Neural cell (in vitro differentiated cells): ENCODE results near the gene IFT122. TPM values are rescaled to one million over a fixed set of nuclear protein-coding genes. Genes with fewer than 3 reads are reported as not detected.

Source experiments
- H2AFZ ChIP-seq: fragments of 200-600, 300-800 bp; sonication (generic), shearing (Covaris generic); 2 replicates; pipeline ENCODE4 v1.6.0; 2014; ENCODE audit warnings: low read depth, mild to moderate bottlenecking, antibody characterized with exemption, low read length, moderate library complexity
- H3F3A ChIP-seq: fragments of 200-600 bp; shearing (Covaris generic); 2 replicates; pipeline ENCODE4 v1.6.1; 2016; ENCODE audit warnings: mild to moderate bottlenecking, moderate library complexity, mixed read lengths, antibody characterized with exemption, low read length; ENCODE audit not compliant: insufficient read depth, poor library complexity, severe bottlenecking
- H3K27ac ChIP-seq: fragments of 200-600, 300-800 bp; sonication (generic), shearing (Covaris generic); 2 replicates; pipeline ENCODE4 v1.5.1; 2014; ENCODE audit warnings: mild to moderate bottlenecking, low read length, moderate library complexity
- H3K27me3 ChIP-seq: fragments of 300-800, 200-600 bp; sonication (generic), shearing (Covaris generic); 2 replicates; pipeline ENCODE4 v1.6.0; 2014; ENCODE audit warnings: mild to moderate bottlenecking, low read depth, low read length, moderate library complexity; ENCODE audit not compliant: insufficient read depth
- H3K36me3 ChIP-seq: fragments of 300-800, 200-600 bp; sonication (generic), shearing (Covaris generic); 2 replicates; pipeline ENCODE4 v1.5.1; 2014; ENCODE audit warnings: mild to moderate bottlenecking, antibody characterized with exemption, low read length, moderate library complexity; ENCODE audit not compliant: insufficient read depth
- H3K4me2 ChIP-seq: fragments of 300-800, 200-600 bp; sonication (generic), shearing (Covaris generic); 2 replicates; pipeline ENCODE4 v1.6.0; 2014; ENCODE audit warnings: mild to moderate bottlenecking, low read length
- H3K4me3 ChIP-seq: fragments of 300-800, 200-600 bp; sonication (generic), shearing (Covaris generic); 2 replicates; pipeline ENCODE4 v1.5.1; 2014; ENCODE audit warnings: mild to moderate bottlenecking, low read length, moderate library complexity
- H3K79me2 ChIP-seq: fragments of 200-600 bp; shearing (Covaris generic); replicated peaks from 2 replicates; pipeline ENCODE4 v1.6.0; 2014; ENCODE audit warnings: mild to moderate bottlenecking, low read length, moderate library complexity; ENCODE audit not compliant: insufficient read depth
- H3K9ac ChIP-seq: fragments of 300-800, 200-600 bp; sonication (generic), shearing (Covaris generic); 2 replicates; pipeline ENCODE4 v1.6.1; 2016; ENCODE audit warnings: mild to moderate bottlenecking, low read length, mixed read lengths
- H3K9me2 ChIP-seq: fragments of 200-600 bp; shearing (Covaris generic); 2 replicates; pipeline ENCODE4 v1.6.1; 2016; ENCODE audit warnings: mild to moderate bottlenecking, low read length, mixed read lengths; ENCODE audit not compliant: insufficient read depth
- H3K9me3 ChIP-seq: fragments of 200-600, 300-800 bp; sonication (generic), shearing (Covaris generic); 2 replicates; pipeline ENCODE4 v1.6.1; 2016; ENCODE audit warnings: mild to moderate bottlenecking, mixed run types, low read length, moderate library complexity, mixed read lengths
- H4K20me1 ChIP-seq: fragments of 200-600 bp; shearing (Covaris generic); 2 replicates; pipeline ENCODE4 v1.6.1; 2016; ENCODE audit warnings: mild to moderate bottlenecking, mixed run types; ENCODE audit not compliant: insufficient read depth
- EP300 ChIP-seq: fragments of 450-650 bp; conservative IDR thresholded peaks from 2 replicates; pipeline ENCODE4 v1.6.1; 2014; ENCODE audit warnings: antibody characterized with exemption, mild to moderate bottlenecking, moderate library complexity; ENCODE audit not compliant: poor library complexity, severe bottlenecking
- EZH2 ChIP-seq: fragments of 200-600, 300-800 bp; shearing (Covaris generic), sonication (generic); IDR thresholded peaks from 2 replicates; pipeline ENCODE4 v1.6.1; 2014; ENCODE audit warnings: antibody characterized with exemption, low read length, borderline replicate concordance, mild to moderate bottlenecking; ENCODE audit not compliant: insufficient read depth, poor library complexity, severe bottlenecking
- MXI1 ChIP-seq: fragments of 450-650 bp; conservative IDR thresholded peaks from 2 replicates; pipeline ENCODE4 v1.6.1; 2014; ENCODE audit warnings: antibody characterized with exemption, mild to moderate bottlenecking; ENCODE audit not compliant: poor library complexity, severe bottlenecking
- POLR2AphosphoS5 ChIP-seq: IDR thresholded peaks from 2 replicates; pipeline ENCODE4 v1.6.1; 2012
- RAD21 ChIP-seq: fragments of 450-650 bp; conservative IDR thresholded peaks from 2 replicates; pipeline ENCODE4 v1.6.1; 2014; ENCODE audit warnings: antibody characterized with exemption, mild to moderate bottlenecking, moderate library complexity
- SMC3 ChIP-seq: fragments of 450-650 bp; conservative IDR thresholded peaks from 2 replicates; pipeline ENCODE4 v1.6.1; 2014; ENCODE audit warnings: antibody characterized with exemption, mild to moderate bottlenecking, moderate library complexity; ENCODE audit not compliant: poor library complexity
- TAF1 ChIP-seq: IDR thresholded peaks from 2 replicates; pipeline ENCODE4 v1.6.1; 2012; ENCODE audit warnings: low read depth
- polyA plus RNA-seq: library from polyadenylated mRNA; depleted of rRNA; stranded (reverse); fragments of >200 nt; gene quantifications from 2 replicates; pipeline ENCODE4 v1.2.3, GENCODE V29; 2014
- TF ChIP-seq, protein P1 (sequence below): fragments of 450-650 bp; IDR thresholded peaks from 2 replicates; pipeline ENCODE4 v1.5.1; 2014; ENCODE audit warnings: antibody characterized with exemption, mild to moderate bottlenecking, moderate library complexity; ENCODE audit not compliant: poor library complexity, severe bottlenecking
- TF ChIP-seq, protein P2 (sequence below): IDR thresholded peaks from 2 replicates; pipeline ENCODE4 v1.6.1; 2012; ENCODE audit warnings: borderline replicate concordance

IFT122 gene
- polyA plus RNA-seq, 1 donor from 2014 or later, result 28.3 TPM

DNA sequence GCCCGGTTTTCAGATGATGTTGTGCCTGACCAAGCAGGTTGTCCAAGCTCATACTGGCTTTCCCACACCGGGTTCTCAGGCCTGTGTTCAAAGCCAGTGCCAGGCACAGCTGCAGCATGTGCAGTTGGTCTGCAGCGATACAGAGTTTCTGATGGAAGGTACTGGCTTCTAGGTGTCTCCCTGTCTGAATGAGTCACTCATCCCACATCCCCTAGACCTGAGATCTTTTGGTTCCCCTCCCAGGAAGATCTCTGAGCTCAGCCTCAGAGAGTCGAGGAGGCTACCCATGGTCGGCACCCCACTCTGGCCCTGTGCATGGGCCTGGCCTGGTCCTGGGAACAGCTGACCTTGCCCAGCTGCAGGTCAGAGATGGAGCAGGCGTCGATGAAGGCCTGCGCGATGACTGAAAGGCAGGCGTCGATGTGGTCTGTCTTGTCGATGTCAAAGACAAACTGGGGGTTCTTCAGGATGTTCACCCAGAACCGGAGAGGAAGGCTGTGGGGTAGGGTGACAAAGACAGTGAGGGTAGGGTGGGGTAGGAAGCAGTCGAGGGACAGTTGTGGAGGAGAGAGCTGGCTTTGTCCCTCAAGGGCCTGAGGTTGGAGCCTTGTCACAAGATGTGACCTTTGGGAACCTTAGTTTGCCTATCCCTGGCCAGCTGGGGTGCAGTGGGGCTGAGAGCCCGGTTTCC, 118.2 kb downstream of the IFT122 start:
- H3F3A ChIP-seq, result no peaks in the 10 kb centered on the region
- no peaks in the 10 kb centered on the region for H3K79me2 ChIP-seq
- no peak overlapping the region for H3K4me3 ChIP-seq
- TF ChIP-seq, protein P1, sequence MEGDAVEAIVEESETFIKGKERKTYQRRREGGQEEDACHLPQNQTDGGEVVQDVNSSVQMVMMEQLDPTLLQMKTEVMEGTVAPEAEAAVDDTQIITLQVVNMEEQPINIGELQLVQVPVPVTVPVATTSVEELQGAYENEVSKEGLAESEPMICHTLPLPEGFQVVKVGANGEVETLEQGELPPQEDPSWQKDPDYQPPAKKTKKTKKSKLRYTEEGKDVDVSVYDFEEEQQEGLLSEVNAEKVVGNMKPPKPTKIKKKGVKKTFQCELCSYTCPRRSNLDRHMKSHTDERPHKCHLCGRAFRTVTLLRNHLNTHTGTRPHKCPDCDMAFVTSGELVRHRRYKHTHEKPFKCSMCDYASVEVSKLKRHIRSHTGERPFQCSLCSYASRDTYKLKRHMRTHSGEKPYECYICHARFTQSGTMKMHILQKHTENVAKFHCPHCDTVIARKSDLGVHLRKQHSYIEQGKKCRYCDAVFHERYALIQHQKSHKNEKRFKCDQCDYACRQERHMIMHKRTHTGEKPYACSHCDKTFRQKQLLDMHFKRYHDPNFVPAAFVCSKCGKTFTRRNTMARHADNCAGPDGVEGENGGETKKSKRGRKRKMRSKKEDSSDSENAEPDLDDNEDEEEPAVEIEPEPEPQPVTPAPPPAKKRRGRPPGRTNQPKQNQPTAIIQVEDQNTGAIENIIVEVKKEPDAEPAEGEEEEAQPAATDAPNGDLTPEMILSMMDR, result no peak
- no peak for TF ChIP-seq RAD21
- no peak for TF ChIP-seq MXI1
- TF ChIP-seq POLR2AphosphoS5, result no peak
- TF ChIP-seq TAF1, result no peak
- no peak for TF ChIP-seq SMC3
- no peak for TF ChIP-seq EZH2
- TF ChIP-seq, protein P2, sequence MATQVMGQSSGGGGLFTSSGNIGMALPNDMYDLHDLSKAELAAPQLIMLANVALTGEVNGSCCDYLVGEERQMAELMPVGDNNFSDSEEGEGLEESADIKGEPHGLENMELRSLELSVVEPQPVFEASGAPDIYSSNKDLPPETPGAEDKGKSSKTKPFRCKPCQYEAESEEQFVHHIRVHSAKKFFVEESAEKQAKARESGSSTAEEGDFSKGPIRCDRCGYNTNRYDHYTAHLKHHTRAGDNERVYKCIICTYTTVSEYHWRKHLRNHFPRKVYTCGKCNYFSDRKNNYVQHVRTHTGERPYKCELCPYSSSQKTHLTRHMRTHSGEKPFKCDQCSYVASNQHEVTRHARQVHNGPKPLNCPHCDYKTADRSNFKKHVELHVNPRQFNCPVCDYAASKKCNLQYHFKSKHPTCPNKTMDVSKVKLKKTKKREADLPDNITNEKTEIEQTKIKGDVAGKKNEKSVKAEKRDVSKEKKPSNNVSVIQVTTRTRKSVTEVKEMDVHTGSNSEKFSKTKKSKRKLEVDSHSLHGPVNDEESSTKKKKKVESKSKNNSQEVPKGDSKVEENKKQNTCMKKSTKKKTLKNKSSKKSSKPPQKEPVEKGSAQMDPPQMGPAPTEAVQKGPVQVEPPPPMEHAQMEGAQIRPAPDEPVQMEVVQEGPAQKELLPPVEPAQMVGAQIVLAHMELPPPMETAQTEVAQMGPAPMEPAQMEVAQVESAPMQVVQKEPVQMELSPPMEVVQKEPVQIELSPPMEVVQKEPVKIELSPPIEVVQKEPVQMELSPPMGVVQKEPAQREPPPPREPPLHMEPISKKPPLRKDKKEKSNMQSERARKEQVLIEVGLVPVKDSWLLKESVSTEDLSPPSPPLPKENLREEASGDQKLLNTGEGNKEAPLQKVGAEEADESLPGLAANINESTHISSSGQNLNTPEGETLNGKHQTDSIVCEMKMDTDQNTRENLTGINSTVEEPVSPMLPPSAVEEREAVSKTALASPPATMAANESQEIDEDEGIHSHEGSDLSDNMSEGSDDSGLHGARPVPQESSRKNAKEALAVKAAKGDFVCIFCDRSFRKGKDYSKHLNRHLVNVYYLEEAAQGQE, result no peak
- no peak for TF ChIP-seq EP300
- H3K4me2 ChIP-seq, result no peak overlapping the region
- H3K27me3 ChIP-seq, result no peaks in the 10 kb centered on the region
- no peaks in the 10 kb centered on the region for H3K36me3 ChIP-seq
- no peaks in the 10 kb centered on the region for H3K9me2 ChIP-seq
- H4K20me1 ChIP-seq, result no peaks in the 10 kb centered on the region
- H3K9ac ChIP-seq, result no peak overlapping the region
- no peaks in the 10 kb centered on the region for H3K9me3 ChIP-seq
- no peak overlapping the region for H2AFZ ChIP-seq
- H3K27ac ChIP-seq, result no peak overlapping the region

DNA sequence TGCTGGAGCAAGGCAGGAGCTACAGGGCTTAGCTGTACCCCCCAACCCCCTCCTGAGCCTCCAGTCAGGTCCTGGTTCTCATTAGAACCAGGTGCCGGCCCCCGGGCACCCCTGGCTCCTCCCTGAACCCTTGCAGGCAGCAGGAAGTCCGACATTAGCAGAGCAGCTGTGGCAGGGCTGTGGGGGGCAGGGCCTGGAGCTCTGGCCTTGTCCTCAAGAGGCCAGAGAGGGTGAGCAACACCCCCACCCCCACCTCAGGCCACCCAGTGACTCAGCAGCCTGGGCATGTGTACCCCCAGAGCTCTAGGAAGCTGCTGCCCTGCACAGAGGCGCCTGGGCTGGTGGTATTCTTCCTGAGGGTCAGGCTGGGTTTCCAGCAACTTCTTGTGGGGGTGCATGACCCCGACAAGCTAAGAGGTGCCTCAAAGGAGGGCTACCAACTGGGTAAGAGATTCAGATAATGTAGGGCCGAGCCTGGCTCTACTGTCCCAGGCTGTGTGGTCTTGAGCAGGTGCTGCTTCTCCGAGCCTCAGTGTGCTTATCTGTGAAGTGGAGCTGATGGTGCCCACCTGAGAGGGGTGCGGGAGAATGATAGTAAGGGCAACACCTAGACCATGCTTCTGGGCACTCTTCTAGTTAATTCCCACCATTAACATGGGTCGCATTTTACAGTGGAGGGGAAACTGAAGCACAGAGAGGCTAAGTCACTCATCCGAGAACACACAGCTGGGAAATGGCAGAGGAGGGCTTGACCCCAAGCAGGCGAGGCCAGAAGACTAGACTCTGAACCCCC, 118.9 kb downstream of the IFT122 start:
- H3K9ac ChIP-seq, result no peak overlapping the region
- no peaks in the 10 kb centered on the region for H3K79me2 ChIP-seq
- H3F3A ChIP-seq, result no peaks in the 10 kb centered on the region
- no peaks in the 10 kb centered on the region for H3K36me3 ChIP-seq
- no peak overlapping the region for H2AFZ ChIP-seq
- H3K9me3 ChIP-seq, result no peaks in the 10 kb centered on the region
- TF ChIP-seq, protein P1, result no peak
- TF ChIP-seq, protein P2, result no peak
- no peaks in the 10 kb centered on the region for H4K20me1 ChIP-seq
- H3K27me3 ChIP-seq, result no peaks in the 10 kb centered on the region
- no peaks in the 10 kb centered on the region for H3K9me2 ChIP-seq
- no peak overlapping the region for H3K4me3 ChIP-seq
- H3K27ac ChIP-seq, result no peak overlapping the region
- H3K4me2 ChIP-seq, result no peak overlapping the region
